ENCODE measurements around the gene ACSF3.
"Not testable (repeated sequence)": the region's sequence is repeated elsewhere in the genome, so short reads cannot be mapped to it uniquely, and the experiment has no call there.

ACSF3 gene

GRCh38 chr16:89055894-89056555 lies 37.6 kb upstream of the ACSF3 start:
- DNase-seq (ENCODE audit: low spot score) = no peak

- DNase-seq (ENCODE audit: low spot score) = no peak
Observed at GRCh38 chr16:89056592-89056991, 37.1 kb upstream of the ACSF3 start.

- DNase-seq (ENCODE audit: low spot score) = no peak
Observed at GRCh38 chr16:89057738-89058137, 35.9 kb upstream of the ACSF3 start.

- DNase-seq (ENCODE audit: low spot score) = no peak
Observed at GRCh38 chr16:89058812-89059211, 34.8 kb upstream of the ACSF3 start.

GRCh38 chr16:89060207-89060794 lies 33.4 kb upstream of the ACSF3 start:
- no peak for DNase-seq (ENCODE audit: low spot score)

GRCh38 chr16:89061086-89061485 lies 32.6 kb upstream of the ACSF3 start:
- DNase-seq (ENCODE audit: low spot score) = no peak

GRCh38 chr16:89061590-89062380 lies 31.9 kb upstream of the ACSF3 start:
- DNase-seq (ENCODE audit: low spot score) = no peak

- no peak for DNase-seq (ENCODE audit: low spot score)
Observed at GRCh38 chr16:89062389-89063345, 31.0 kb upstream of the ACSF3 start.

GRCh38 chr16:89063768-89064320 lies 29.8 kb upstream of the ACSF3 start:
- no peak for DNase-seq (ENCODE audit: low spot score)

GRCh38 chr16:89064606-89065457 lies 28.8 kb upstream of the ACSF3 start:
- DNase-seq (ENCODE audit: low spot score) = no peak

GRCh38 chr16:89065458-89065822 lies 28.2 kb upstream of the ACSF3 start:
- no peak for DNase-seq (ENCODE audit: low spot score)

GRCh38 chr16:89066721-89067120 lies 26.9 kb upstream of the ACSF3 start:
- no peak for DNase-seq (ENCODE audit: low spot score)

- DNase-seq (ENCODE audit: low spot score) = no peak
Observed at GRCh38 chr16:89067677-89068443, 25.8 kb upstream of the ACSF3 start.

- not testable (repeated sequence) for DNase-seq (ENCODE audit: low spot score)
Observed at GRCh38 chr16:89068814-89069616, 24.6 kb upstream of the ACSF3 start.

GRCh38 chr16:89069920-89070319 lies 23.7 kb upstream of the ACSF3 start:
- no peak for DNase-seq (ENCODE audit: low spot score)

- no peak for DNase-seq (ENCODE audit: low spot score)
Observed at GRCh38 chr16:89070590-89070989, 23.1 kb upstream of the ACSF3 start.

GRCh38 chr16:89071686-89072547 lies 21.7 kb upstream of the ACSF3 start:
- DNase-seq (ENCODE audit: low spot score) = no peak

GRCh38 chr16:89072548-89073130 lies 21.0 kb upstream of the ACSF3 start:
- DNase-seq (ENCODE audit: low spot score) = no peak
